Measurements from ENCODE around the gene IGSF21. TPM values are rescaled to one million over a fixed set of nuclear protein-coding genes. Genes with fewer than 3 reads are reported as not detected.

IGSF21 gene
- total RNA-seq, 1 experiment from 2014 or later = not detected

GRCh38 chr1:18304151-18304869 lies 196.7 kb downstream of the IGSF21 start:
- Mint-ChIP-seq H3K4me3 (ENCODE audit: low read depth, unreplicated experiment) (no peak overlapping the region), H3K36me3 (ENCODE audit: insufficient read depth, unreplicated experiment) (no peaks in the 10 kb centered on the region), H3K27ac (ENCODE audit: unreplicated experiment) (no peak overlapping the region), H3K27me3 (ENCODE audit: unreplicated experiment) (no peaks in the 10 kb centered on the region), H3K9me3 (ENCODE audit: low read depth, unreplicated experiment) (no peaks in the 10 kb centered on the region), H3K4me1 (ENCODE audit: low read depth, unreplicated experiment) (no peaks in the 10 kb centered on the region)
- intact Hi-C loops (cut with micrococcal nuclease; ENCODE audit: unreplicated experiment) = no loop called here
- CTCF ChIA-PET = no interaction called here
- no peak for TF ChIP-seq CTCF (IDR thresholded peaks at IDR 0.05; ENCODE audit: unreplicated experiment)
- DNase-seq = no peak
- no TSS peak for BruUV-seq (replicated peaks)

DNA sequence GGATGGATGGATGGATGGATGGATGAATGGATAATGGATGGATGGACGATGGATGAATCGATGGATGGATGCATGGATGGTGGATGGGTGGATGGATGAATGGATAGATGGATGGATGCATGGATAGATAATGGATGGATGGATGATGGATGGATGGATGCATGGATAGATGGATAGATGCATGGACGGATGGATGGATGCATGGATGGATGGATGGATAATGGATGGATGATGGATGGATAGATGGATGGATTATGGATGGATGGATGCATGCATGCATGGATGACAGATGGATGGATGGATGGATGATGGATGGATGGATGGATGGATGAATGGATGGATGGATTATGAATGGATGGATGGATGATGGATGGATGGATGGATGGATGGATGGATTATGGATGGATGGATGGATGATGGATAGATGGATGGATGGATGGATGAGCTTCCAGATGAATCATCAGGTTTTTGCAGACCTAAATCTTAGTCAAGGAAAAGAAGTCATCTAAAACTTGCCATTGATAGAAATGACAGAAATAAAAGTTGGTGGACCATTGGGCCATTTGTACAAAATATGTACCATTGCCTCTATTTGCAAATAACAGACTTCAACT lies 197.7 kb downstream of the IGSF21 start:
- H3K9me3 Mint-ChIP-seq (ENCODE audit: low read depth, unreplicated experiment) = no peaks in the 10 kb centered on the region
- TF ChIP-seq CTCF (IDR thresholded peaks at IDR 0.05; ENCODE audit: unreplicated experiment) = no peak

GRCh38 chr1:18307329-18307898 lies 199.8 kb downstream of the IGSF21 start:
- CTCF ChIA-PET = no interaction called here
- no peaks in the 10 kb centered on the region for H3K36me3 Mint-ChIP-seq (ENCODE audit: insufficient read depth, unreplicated experiment)
- H3K27ac Mint-ChIP-seq (ENCODE audit: unreplicated experiment) = no peak overlapping the region
- TF ChIP-seq CTCF (IDR thresholded peaks at IDR 0.05; ENCODE audit: unreplicated experiment) = no peak
- H3K4me1 Mint-ChIP-seq (ENCODE audit: low read depth, unreplicated experiment) = no peaks in the 10 kb centered on the region
- H3K9me3 Mint-ChIP-seq (ENCODE audit: low read depth, unreplicated experiment) = no peaks in the 10 kb centered on the region
- no TSS peak for BruUV-seq (replicated peaks)
- H3K4me3 Mint-ChIP-seq (ENCODE audit: low read depth, unreplicated experiment) = no peak overlapping the region
- no peaks in the 10 kb centered on the region for H3K27me3 Mint-ChIP-seq (ENCODE audit: unreplicated experiment)
- intact Hi-C loops (cut with micrococcal nuclease; ENCODE audit: unreplicated experiment) = no loop called here
- no peak for DNase-seq

More for the DNA sequence above, 197.7 kb downstream of the IGSF21 start:
- no peaks in the 10 kb centered on the region for H3K36me3 Mint-ChIP-seq (ENCODE audit: insufficient read depth, unreplicated experiment)
- H3K27ac Mint-ChIP-seq (ENCODE audit: unreplicated experiment) = no peak overlapping the region
- H3K27me3 Mint-ChIP-seq (ENCODE audit: unreplicated experiment) = no peaks in the 10 kb centered on the region
- intact Hi-C loops (cut with micrococcal nuclease; ENCODE audit: unreplicated experiment) = no loop called here
- no TSS peak for BruUV-seq (replicated peaks)
- H3K4me3 Mint-ChIP-seq (ENCODE audit: low read depth, unreplicated experiment) = no peak overlapping the region
- no peaks in the 10 kb centered on the region for H3K4me1 Mint-ChIP-seq (ENCODE audit: low read depth, unreplicated experiment)
- CTCF ChIA-PET = no interaction called here
- no peak for DNase-seq

GRCh38 chr1:18309552-18310155 lies 202.1 kb downstream of the IGSF21 start:
- BruUV-seq (replicated peaks) = no TSS peak
- no peaks in the 10 kb centered on the region for H3K9me3 Mint-ChIP-seq (ENCODE audit: low read depth, unreplicated experiment)
- intact Hi-C loops (cut with micrococcal nuclease; ENCODE audit: unreplicated experiment) = no loop called here

More at GRCh38 chr1:18309552-18310155, 202.1 kb downstream of the IGSF21 start:
- Mint-ChIP-seq H3K4me1 (ENCODE audit: low read depth, unreplicated experiment) (no peaks in the 10 kb centered on the region), H3K27me3 (ENCODE audit: unreplicated experiment) (no peaks in the 10 kb centered on the region), H3K36me3 (ENCODE audit: insufficient read depth, unreplicated experiment) (no peaks in the 10 kb centered on the region), H3K27ac (ENCODE audit: unreplicated experiment) (no peak overlapping the region), H3K4me3 (ENCODE audit: low read depth, unreplicated experiment) (no peak overlapping the region)
- no peak for TF ChIP-seq CTCF (IDR thresholded peaks at IDR 0.05; ENCODE audit: unreplicated experiment)
- peak; percentile 28 for DNase-seq
- CTCF ChIA-PET = interaction anchor here (0.6 kb wide), 1 partner anchor 28 kb away, joined by 5 read pairs; no protein-coding TSS in a partner anchor
